GM18520 (cell line): ENCODE measurements around the gene CCR9.

ENCODE experiments used
- ATAC-seq: cut with Tn5 transposase; IDR thresholded peaks from one replicate; pipeline ENCODE4 v1.9.1; 2021; ENCODE audit not compliant: unreplicated experiment

Gene CCR9

GRCh38 chr3:45936261-45936660 lies 49.9 kb downstream of the CCR9 start:
- no peak for ATAC-seq

GRCh38 chr3:45937206-45938042 lies 51.1 kb downstream of the CCR9 start:
- ATAC-seq = no peak

- ATAC-seq = no peak
Observed at GRCh38 chr3:45938043-45938435, 51.7 kb downstream of the CCR9 start.

- ATAC-seq = no peak
Observed at GRCh38 chr3:45938864-45939263, 52.5 kb downstream of the CCR9 start.

- ATAC-seq = no peak
Observed at GRCh38 chr3:45939341-45939771, 53.0 kb downstream of the CCR9 start.

GRCh38 chr3:45940004-45940780 lies 53.8 kb downstream of the CCR9 start:
- ATAC-seq = no peak

GRCh38 chr3:45940781-45941365 lies 54.5 kb downstream of the CCR9 start:
- no peak for ATAC-seq

- ATAC-seq = no peak
Observed at GRCh38 chr3:45942051-45942825, 55.9 kb downstream of the CCR9 start.

- ATAC-seq = no peak
Observed at GRCh38 chr3:45943207-45943846, 57.0 kb downstream of the CCR9 start, which contains the start of gene CXCR6. Gene CXCR6, plus strand, starts transcription at chr3:45943464. Its CDS starts 3,018 bp downstream, at chr3:45946482.

GRCh38 chr3:45944830-45945620 lies 58.7 kb downstream of the CCR9 start:
- ATAC-seq = no peak

GRCh38 chr3:45946307-45946706 lies 60.0 kb downstream of the CCR9 start:
- no peak for ATAC-seq

GRCh38 chr3:45946875-45947274 lies 60.5 kb downstream of the CCR9 start:
- ATAC-seq = no peak

- ATAC-seq = no peak
Observed at GRCh38 chr3:45947361-45947760, 61.0 kb downstream of the CCR9 start.

- ATAC-seq = no peak
Observed at GRCh38 chr3:45948311-45948781, 62.0 kb downstream of the CCR9 start.

- no peak for ATAC-seq
Observed at GRCh38 chr3:45948881-45949280, 62.5 kb downstream of the CCR9 start.

GRCh38 chr3:45949432-45949831 lies 63.1 kb downstream of the CCR9 start:
- ATAC-seq = no peak

- no peak for ATAC-seq
Observed at GRCh38 chr3:45950131-45950530, 63.8 kb downstream of the CCR9 start.

GRCh38 chr3:45950686-45951600 lies 64.6 kb downstream of the CCR9 start:
- ATAC-seq = no peak
